Endothelial cell of umbilical vein (primary cell): ENCODE measurements around the gene RPS19. TPM values are rescaled to one million over a fixed set of nuclear protein-coding genes. Genes with fewer than 3 reads are reported as not detected.

ENCODE experiments used
- BruUV-seq: library from RNA; stranded (reverse); fragments of 400-500 nt; replicated peaks from 2 replicates; lab custom pipeline; 2021; lab: Mats Ljungman, UMichigan
- CTCF ChIA-PET: fragments of 300-600, 350-600 bp; sonication (Branson Sonifier 250); formaldehyde crosslinking; loops from one replicate; lab custom pipeline; 2021; ENCODE audit warnings: antibody characterized with exemption, inconsistent platforms; lab: Charles Lee
- POLR2A ChIA-PET: fragments of 300-600, 350-600 bp; sonication (Branson Sonifier 250); formaldehyde crosslinking; loops from one replicate; lab custom pipeline; 2021; ENCODE audit warnings: antibody characterized with exemption, inconsistent platforms; lab: Charles Lee
- DNase-seq: peaks from one replicate; pipeline ENCODE4 v3.0.0-alpha.2; 2011; ENCODE audit warnings: low read depth, low spot score
- FAIRE-seq: peaks from 2 replicates; lab custom pipeline; 2011; peaks lifted over from hg19 to GRCh38; lab: Jason Lieb, UNC
- H2AFZ ChIP-seq: 2 replicates; pipeline ENCODE4 v1.6.0; 2012; ENCODE audit warnings: low read depth, low read length, control low read depth, inconsistent platforms
- H3K27ac ChIP-seq: 2 replicates; pipeline ENCODE4 v1.5.1; 2011; ENCODE audit warnings: low read depth, mild to moderate bottlenecking, control low read depth, low read length, moderate library complexity; ENCODE audit not compliant: insufficient read depth
- H3K27me3 ChIP-seq, 2 experiments: 2 replicates each; pipeline versions ENCODE4 v1.6.0 to v1.6.1; 2011; ENCODE audit warnings: low read length in 2 of 2, mixed read lengths in 1 of 2; ENCODE audit not compliant: control insufficient read depth in 2 of 2, insufficient read depth in 2 of 2
- H3K36me3 ChIP-seq, 2 experiments: 2 replicates in 1 of 2; 3 replicates in 1 of 2; pipeline ENCODE4 v1.5.1; 2011; ENCODE audit warnings: low read length in 2 of 2, mild to moderate bottlenecking in 1 of 2, moderate library complexity in 1 of 2; ENCODE audit not compliant: control insufficient read depth in 2 of 2, insufficient read depth in 2 of 2; ENCODE audit errors: extremely low read depth in 1 of 2
- H3K4me1 ChIP-seq: 3 replicates; pipeline ENCODE4 v1.5.1; 2011; ENCODE audit warnings: mild to moderate bottlenecking, low read length; ENCODE audit not compliant: control insufficient read depth, insufficient read depth; ENCODE audit errors: extremely low read depth
- H3K4me2 ChIP-seq: 2 replicates; pipeline ENCODE4 v1.6.1; 2011; ENCODE audit warnings: low read length, control low read depth, mixed read lengths; ENCODE audit not compliant: insufficient read depth
- H3K4me3 ChIP-seq, 3 experiments: fragments of 200-600 bp in 1 of 3; sonication (generic), shearing (Covaris generic) in 1 of 3; replicated peaks in 1 of 3; 2 replicates each; pipeline ENCODE4 v1.5.1; 2011 to 2016; ENCODE audit warnings: control low read depth in 3 of 3, low read length in 3 of 3, mild to moderate bottlenecking in 2 of 3, inconsistent platforms in 1 of 3, low read depth in 1 of 3, moderate library complexity in 1 of 3; ENCODE audit not compliant: insufficient read depth in 1 of 3
- H3K79me2 ChIP-seq: 2 replicates; pipeline ENCODE4 v1.6.0; 2012; ENCODE audit warnings: low read length, inconsistent platforms; ENCODE audit not compliant: control insufficient read depth, insufficient read depth
- H3K9ac ChIP-seq: replicated peaks from 2 replicates; pipeline ENCODE3; 2011; ENCODE audit warnings: low read length, control low read depth; ENCODE audit not compliant: insufficient read depth; ENCODE audit errors: extremely low read depth
- H3K9me1 ChIP-seq: replicated peaks from 3 replicates; pipeline ENCODE4 v1.6.0; 2011; ENCODE audit warnings: mild to moderate bottlenecking, low read length; ENCODE audit not compliant: control insufficient read depth, insufficient read depth; ENCODE audit errors: extremely low read depth
- H3K9me3 ChIP-seq: replicated peaks from 2 replicates; pipeline ENCODE4 v1.5.1; 2012; ENCODE audit warnings: low read length, inconsistent platforms; ENCODE audit not compliant: control insufficient read depth, insufficient read depth
- H4K20me1 ChIP-seq: replicated peaks from 2 replicates; pipeline ENCODE3; 2011; ENCODE audit warnings: mild to moderate bottlenecking, low read length; ENCODE audit not compliant: control insufficient read depth, insufficient read depth; ENCODE audit errors: extremely low read depth
- CTCF ChIP-seq, 2 donors: IDR thresholded peaks; 1 replicate in 1 of 2; 2 replicates in 1 of 2; pipeline ENCODE4 v1.5.1; 2011; ENCODE audit warnings: low read length in 2 of 2, mild to moderate bottlenecking in 2 of 2, moderate library complexity in 2 of 2, control low read depth in 1 of 2, inconsistent platforms in 1 of 2, low read depth in 1 of 2; ENCODE audit not compliant: insufficient read depth in 1 of 2; ENCODE audit errors: extremely low read depth in 1 of 2
- EZH2 ChIP-seq: IDR thresholded peaks from 2 replicates; pipeline ENCODE4 v1.6.1; 2012; ENCODE audit warnings: borderline replicate concordance, low read depth, mild to moderate bottlenecking, moderate library complexity, low read length, inconsistent platforms; ENCODE audit not compliant: severe bottlenecking
- FOS ChIP-seq: IDR thresholded peaks from 2 replicates; pipeline ENCODE4 v1.6.1; 2011; ENCODE audit warnings: mild to moderate bottlenecking, low read length, moderate library complexity, borderline replicate concordance; ENCODE audit not compliant: insufficient read depth
- GATA2 ChIP-seq: IDR thresholded peaks from 2 replicates; pipeline ENCODE4 v1.7.0; 2011; ENCODE audit warnings: low read depth, mild to moderate bottlenecking, moderate library complexity, mixed read lengths, low read length; ENCODE audit not compliant: insufficient read length, insufficient read depth
- JUN ChIP-seq: IDR thresholded peaks from 2 replicates; pipeline ENCODE4 v1.6.1; 2011; ENCODE audit warnings: borderline replicate concordance, low read depth; ENCODE audit not compliant: insufficient read length, insufficient read depth
- MYC ChIP-seq: IDR thresholded peaks from one replicate; pipeline ENCODE4 v1.6.1; 2011; ENCODE audit warnings: mild to moderate bottlenecking, low read depth, low read length
- POLR2A ChIP-seq: IDR thresholded peaks from 2 replicates; pipeline ENCODE4 v1.6.1; 2012; ENCODE audit warnings: low read depth, mild to moderate bottlenecking, control low read depth, low read length
- POLR2AphosphoS5 ChIP-seq: IDR thresholded peaks from 2 replicates; pipeline ENCODE4 v1.6.1; 2012; ENCODE audit warnings: low read depth, mild to moderate bottlenecking, control low read depth, low read length, moderate library complexity; ENCODE audit not compliant: insufficient read depth
- dilution Hi-C: fragments of 300-500 bp; cut with MboI; formaldehyde crosslinking; loops from one replicate; pipeline ENCODE4 v1.15.0; 2019; ENCODE audit warnings: low sequenced_read_pairs; ENCODE audit not compliant: extremely low pct_ligation_motif_present
- intact Hi-C: fragments of 100-400 bp; cut with micrococcal nuclease; formaldehyde crosslinking; loops from one replicate; pipeline ENCODE4 v1.10.0; 2022
- polyA plus RNA-seq, 4 experiments: library from polyadenylated mRNA; depleted of rRNA in 3 of 4; stranded (reverse) in 3 of 4; unstranded in 1 of 4; fragments of >200 nt; gene quantifications; 2 replicates each; pipeline versions ENCODE4 v1.2.1 to v1.2.3, GENCODE V29; 2011 to 2012; ENCODE audit warnings: missing spikeins in 1 of 4
- total RNA-seq: library from RNA; stranded (reverse); gene quantifications from 2 replicates; pipeline ENCODE4 v1.2.3, GENCODE V29; 2021
- TF ChIP-seq, protein P1 (sequence below): IDR thresholded peaks from 2 replicates; pipeline ENCODE4 v1.6.1; 2011; ENCODE audit not compliant: insufficient read depth, insufficient read length

The RPS19 gene
- total and polyA plus RNA-seq, 2 donors (not counting 3 experiments of a cell fraction or from before 2014, with no cell fraction given) = 2,234 to 4,353 TPM

- BruUV-seq = no TSS peak
- Histone ChIP-seq H3K9ac (no peak overlapping the region), H3K27ac (no peak overlapping the region), H3K36me3 (no peaks in the 10 kb centered on the region), H3K9me1 (no peaks in the 10 kb centered on the region), H2AFZ (no peak overlapping the region), H3K4me3 (no peak overlapping the region), H4K20me1 (no peaks in the 10 kb centered on the region), H3K9me3 (no peaks in the 10 kb centered on the region), H3K27me3 (no peaks in the 10 kb centered on the region), H3K79me2 (no peaks in the 10 kb centered on the region), H3K4me1 (no peaks in the 10 kb centered on the region), H3K4me2 (no peak overlapping the region)
- DNase-seq (no peak), FAIRE-seq (no peak)
- POLR2A ChIA-PET = no interaction called here
- intact Hi-C loops (no loop called here), dilution Hi-C loops (no loop called here)
- CTCF ChIA-PET = no interaction called here
- TF ChIP-seq POLR2A = no peak
- no peak for TF ChIP-seq CTCF (IDR thresholded peaks at IDR 0.05; ENCODE audit: extremely low read depth in 1 of 2, insufficient read depth in 1 of 2, low read depth in 1 of 2, low read length in 2 of 2)
- TF ChIP-seq FOS = no peak
- TF ChIP-seq EZH2 = no peak
- TF ChIP-seq, protein P1, sequence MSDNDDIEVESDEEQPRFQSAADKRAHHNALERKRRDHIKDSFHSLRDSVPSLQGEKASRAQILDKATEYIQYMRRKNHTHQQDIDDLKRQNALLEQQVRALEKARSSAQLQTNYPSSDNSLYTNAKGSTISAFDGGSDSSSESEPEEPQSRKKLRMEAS = no peak
- no peak for TF ChIP-seq MYC
- TF ChIP-seq JUN = no peak
- no peak for TF ChIP-seq POLR2AphosphoS5
- no peak for TF ChIP-seq GATA2
Observed at GRCh38 chr19:41845051-41845590, 14.9 kb upstream of the RPS19 start.
